ENCODE data around the gene NPW. TPM values are rescaled to one million over a fixed set of nuclear protein-coding genes. Genes with fewer than 3 reads are reported as not detected.
A peak's percentile ranks its signal among the peaks of the same experiment; 100 is the strongest.

NPW gene
- total and polyA plus RNA-seq, 2 donors (not counting 1 experiment from before 2014, with no cell fraction given): 0.20 to 0.99 TPM

DNA sequence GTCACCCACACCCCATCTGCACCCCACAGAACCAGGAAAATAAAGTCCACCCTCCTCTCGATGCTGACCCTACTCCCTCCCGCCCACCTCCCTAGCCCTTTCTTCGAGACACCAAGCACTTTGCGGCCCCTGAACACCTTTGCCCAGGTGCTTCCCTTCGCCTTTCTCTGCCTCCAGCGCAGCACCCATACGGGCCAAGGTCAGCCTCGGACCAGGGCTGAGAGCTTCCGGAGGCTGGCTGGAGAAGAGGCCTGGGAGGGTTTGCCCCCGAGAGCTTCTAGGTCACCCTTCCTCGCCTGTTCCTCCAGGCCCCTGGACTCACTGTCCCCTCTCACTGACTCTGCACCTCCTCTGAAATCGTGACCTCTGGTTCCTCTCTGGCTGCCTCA, 4.4 kb downstream of the NPW start:
- H3K9me3 ChIP-seq (ENCODE audit: control insufficient read depth, insufficient read depth, low read depth, low read length): no peaks in the 10 kb centered on the region
- no peak overlapping the region for H3K4me3 ChIP-seq (replicated peaks in 1 of 4; ENCODE audit: control extremely low read depth in 1 of 4, insufficient read depth in 1 of 4, low read depth in 3 of 4, low read length in 4 of 4)
- H3K36me3 ChIP-seq (ENCODE audit: control insufficient read depth, insufficient read depth, low read length): no peaks in the 10 kb centered on the region
- peaks cover 8% of the 10 kb centered on the region for H3K27me3 ChIP-seq (ENCODE audit: control insufficient read depth, insufficient read depth, low read length)
- peaks cover 4% of the 10 kb centered on the region for H3K79me2 ChIP-seq (ENCODE audit: control insufficient read depth, insufficient read depth, low read length)
- H2AFZ ChIP-seq (ENCODE audit: low read length): no peak overlapping the region
- no peak overlapping the region for H3K27ac ChIP-seq (ENCODE audit: insufficient read depth, low read length)
- no peaks in the 10 kb centered on the region for H4K20me1 ChIP-seq (ENCODE audit: control insufficient read depth, extremely low read depth, insufficient read depth, low read length)
- H3K9ac ChIP-seq (ENCODE audit: insufficient read depth, low read length): no peak overlapping the region
- TF ChIP-seq, protein P1, sequence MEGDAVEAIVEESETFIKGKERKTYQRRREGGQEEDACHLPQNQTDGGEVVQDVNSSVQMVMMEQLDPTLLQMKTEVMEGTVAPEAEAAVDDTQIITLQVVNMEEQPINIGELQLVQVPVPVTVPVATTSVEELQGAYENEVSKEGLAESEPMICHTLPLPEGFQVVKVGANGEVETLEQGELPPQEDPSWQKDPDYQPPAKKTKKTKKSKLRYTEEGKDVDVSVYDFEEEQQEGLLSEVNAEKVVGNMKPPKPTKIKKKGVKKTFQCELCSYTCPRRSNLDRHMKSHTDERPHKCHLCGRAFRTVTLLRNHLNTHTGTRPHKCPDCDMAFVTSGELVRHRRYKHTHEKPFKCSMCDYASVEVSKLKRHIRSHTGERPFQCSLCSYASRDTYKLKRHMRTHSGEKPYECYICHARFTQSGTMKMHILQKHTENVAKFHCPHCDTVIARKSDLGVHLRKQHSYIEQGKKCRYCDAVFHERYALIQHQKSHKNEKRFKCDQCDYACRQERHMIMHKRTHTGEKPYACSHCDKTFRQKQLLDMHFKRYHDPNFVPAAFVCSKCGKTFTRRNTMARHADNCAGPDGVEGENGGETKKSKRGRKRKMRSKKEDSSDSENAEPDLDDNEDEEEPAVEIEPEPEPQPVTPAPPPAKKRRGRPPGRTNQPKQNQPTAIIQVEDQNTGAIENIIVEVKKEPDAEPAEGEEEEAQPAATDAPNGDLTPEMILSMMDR (conservative IDR thresholded peaks at IDR 0.05 in 1 of 2, IDR thresholded peaks at IDR 0.05 in 1 of 2; ENCODE audit: low read depth in 1 of 2, low read length in 2 of 2): no peak
- no peak for TF ChIP-seq EZH2 (IDR thresholded peaks at IDR 0.05; ENCODE audit: low read length, missing control alignments)
- no peak for DNase-seq (ENCODE audit: low read depth in 2 of 2)
- H3K4me1 ChIP-seq (ENCODE audit: control insufficient read depth, extremely low read depth, insufficient read depth, low read length): peaks cover 23% of the 10 kb centered on the region
- no peak overlapping the region for H3K4me2 ChIP-seq (ENCODE audit: extremely low read depth, insufficient read depth, low read length)

GRCh38 chr16:2025251-2025650, 5.7 kb downstream of the NPW start:
- Histone ChIP-seq H3K9me3 (ENCODE audit: control insufficient read depth, insufficient read depth, low read depth, low read length) (no peaks in the 10 kb centered on the region), H2AFZ (ENCODE audit: low read length) (no peak overlapping the region), H3K79me2 (ENCODE audit: control insufficient read depth, insufficient read depth, low read length) (peaks cover 4% of the 10 kb centered on the region), H3K27me3 (ENCODE audit: control insufficient read depth, insufficient read depth, low read length) (peaks cover 4% of the 10 kb centered on the region), H3K4me2 (ENCODE audit: extremely low read depth, insufficient read depth, low read length) (no peak overlapping the region), H3K4me3 (replicated peaks in 1 of 4; ENCODE audit: control extremely low read depth in 1 of 4, insufficient read depth in 1 of 4, low read depth in 3 of 4, low read length in 4 of 4) (no peak overlapping the region), H4K20me1 (ENCODE audit: control insufficient read depth, extremely low read depth, insufficient read depth, low read length) (no peaks in the 10 kb centered on the region), H3K4me1 (ENCODE audit: control insufficient read depth, extremely low read depth, insufficient read depth, low read length) (peaks cover 23% of the 10 kb centered on the region), H3K36me3 (ENCODE audit: control insufficient read depth, insufficient read depth, low read length) (peaks cover 2% of the 10 kb centered on the region), H3K27ac (ENCODE audit: insufficient read depth, low read length) (no peak overlapping the region), H3K9ac (ENCODE audit: insufficient read depth, low read length) (no peak overlapping the region)
- TF ChIP-seq, protein P1 (conservative IDR thresholded peaks at IDR 0.05 in 1 of 2, IDR thresholded peaks at IDR 0.05 in 1 of 2; ENCODE audit: low read depth in 1 of 2, low read length in 2 of 2): no peak
- no peak for TF ChIP-seq EZH2 (IDR thresholded peaks at IDR 0.05; ENCODE audit: low read length, missing control alignments)
- DNase-seq (ENCODE audit: low read depth in 2 of 2): no peak

GRCh38 chr16:2025878-2026460, 6.4 kb downstream of the NPW start:
- Histone ChIP-seq H3K36me3 (ENCODE audit: control insufficient read depth, insufficient read depth, low read length) (peaks cover 2% of the 10 kb centered on the region), H3K4me2 (ENCODE audit: extremely low read depth, insufficient read depth, low read length) (no peak overlapping the region), H4K20me1 (ENCODE audit: control insufficient read depth, extremely low read depth, insufficient read depth, low read length) (no peaks in the 10 kb centered on the region), H2AFZ (ENCODE audit: low read length) (no peak overlapping the region), H3K4me3 (replicated peaks in 1 of 4; ENCODE audit: control extremely low read depth in 1 of 4, insufficient read depth in 1 of 4, low read depth in 3 of 4, low read length in 4 of 4) (peak overlapping the region in 2 of 4 experiments; percentile 14 to 49), H3K9me3 (ENCODE audit: control insufficient read depth, insufficient read depth, low read depth, low read length) (no peaks in the 10 kb centered on the region), H3K79me2 (ENCODE audit: control insufficient read depth, insufficient read depth, low read length) (peaks cover 4% of the 10 kb centered on the region), H3K27ac (ENCODE audit: insufficient read depth, low read length) (no peak overlapping the region), H3K4me1 (ENCODE audit: control insufficient read depth, extremely low read depth, insufficient read depth, low read length) (peaks cover 23% of the 10 kb centered on the region), H3K27me3 (ENCODE audit: control insufficient read depth, insufficient read depth, low read length) (no peaks in the 10 kb centered on the region), H3K9ac (ENCODE audit: insufficient read depth, low read length) (no peak overlapping the region)
- DNase-seq (ENCODE audit: low read depth in 2 of 2): no peak
- TF ChIP-seq, protein P1 (conservative IDR thresholded peaks at IDR 0.05 in 1 of 2, IDR thresholded peaks at IDR 0.05 in 1 of 2; ENCODE audit: low read depth in 1 of 2, low read length in 2 of 2): no peak
- TF ChIP-seq EZH2 (IDR thresholded peaks at IDR 0.05; ENCODE audit: low read length, missing control alignments): no peak
